ENCODE measurements around the gene SBF1.

SBF1 gene

DNA sequence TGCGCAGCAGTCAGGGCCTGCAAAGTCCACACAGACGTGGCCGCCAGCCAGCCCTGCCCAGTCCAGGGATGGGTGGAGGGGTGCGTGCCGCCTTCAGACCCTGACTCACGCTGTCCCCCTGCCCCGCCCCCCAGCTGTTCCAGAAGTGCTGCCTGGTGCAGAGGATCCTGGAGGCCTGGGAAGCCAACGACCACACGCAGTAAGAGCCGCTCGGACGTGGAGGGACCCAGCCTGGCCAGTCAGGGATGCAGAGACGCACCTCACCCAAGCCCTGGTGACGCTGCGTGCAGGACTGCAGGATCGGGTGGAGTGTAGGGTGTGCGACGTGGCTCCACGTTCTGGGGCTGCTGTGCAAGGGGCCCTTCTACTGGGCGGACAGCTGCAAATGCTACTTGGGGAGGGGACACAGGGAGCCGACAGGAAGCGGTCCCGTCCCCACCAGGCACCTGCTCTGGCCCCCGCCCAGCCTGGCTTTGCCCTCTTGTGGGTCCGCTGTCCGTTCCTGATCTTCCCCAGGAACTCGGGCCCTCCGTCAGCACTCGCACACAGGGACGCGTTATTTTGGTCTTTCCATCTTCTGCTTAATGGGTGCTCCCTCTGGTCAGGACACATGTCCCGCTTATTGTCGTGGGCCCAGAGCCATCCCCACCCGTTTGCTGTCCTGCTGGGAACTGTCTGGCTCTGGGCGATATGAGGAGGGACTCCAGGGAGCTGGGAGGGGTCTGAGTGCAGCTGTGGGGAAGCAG is 42.5 kb downstream of the SBF1 start:
- TF ChIP-seq, protein P1, sequence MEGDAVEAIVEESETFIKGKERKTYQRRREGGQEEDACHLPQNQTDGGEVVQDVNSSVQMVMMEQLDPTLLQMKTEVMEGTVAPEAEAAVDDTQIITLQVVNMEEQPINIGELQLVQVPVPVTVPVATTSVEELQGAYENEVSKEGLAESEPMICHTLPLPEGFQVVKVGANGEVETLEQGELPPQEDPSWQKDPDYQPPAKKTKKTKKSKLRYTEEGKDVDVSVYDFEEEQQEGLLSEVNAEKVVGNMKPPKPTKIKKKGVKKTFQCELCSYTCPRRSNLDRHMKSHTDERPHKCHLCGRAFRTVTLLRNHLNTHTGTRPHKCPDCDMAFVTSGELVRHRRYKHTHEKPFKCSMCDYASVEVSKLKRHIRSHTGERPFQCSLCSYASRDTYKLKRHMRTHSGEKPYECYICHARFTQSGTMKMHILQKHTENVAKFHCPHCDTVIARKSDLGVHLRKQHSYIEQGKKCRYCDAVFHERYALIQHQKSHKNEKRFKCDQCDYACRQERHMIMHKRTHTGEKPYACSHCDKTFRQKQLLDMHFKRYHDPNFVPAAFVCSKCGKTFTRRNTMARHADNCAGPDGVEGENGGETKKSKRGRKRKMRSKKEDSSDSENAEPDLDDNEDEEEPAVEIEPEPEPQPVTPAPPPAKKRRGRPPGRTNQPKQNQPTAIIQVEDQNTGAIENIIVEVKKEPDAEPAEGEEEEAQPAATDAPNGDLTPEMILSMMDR (conservative IDR thresholded peaks at IDR 0.05), result no peak
- no peak overlapping the region for H3K27ac ChIP-seq

DNA sequence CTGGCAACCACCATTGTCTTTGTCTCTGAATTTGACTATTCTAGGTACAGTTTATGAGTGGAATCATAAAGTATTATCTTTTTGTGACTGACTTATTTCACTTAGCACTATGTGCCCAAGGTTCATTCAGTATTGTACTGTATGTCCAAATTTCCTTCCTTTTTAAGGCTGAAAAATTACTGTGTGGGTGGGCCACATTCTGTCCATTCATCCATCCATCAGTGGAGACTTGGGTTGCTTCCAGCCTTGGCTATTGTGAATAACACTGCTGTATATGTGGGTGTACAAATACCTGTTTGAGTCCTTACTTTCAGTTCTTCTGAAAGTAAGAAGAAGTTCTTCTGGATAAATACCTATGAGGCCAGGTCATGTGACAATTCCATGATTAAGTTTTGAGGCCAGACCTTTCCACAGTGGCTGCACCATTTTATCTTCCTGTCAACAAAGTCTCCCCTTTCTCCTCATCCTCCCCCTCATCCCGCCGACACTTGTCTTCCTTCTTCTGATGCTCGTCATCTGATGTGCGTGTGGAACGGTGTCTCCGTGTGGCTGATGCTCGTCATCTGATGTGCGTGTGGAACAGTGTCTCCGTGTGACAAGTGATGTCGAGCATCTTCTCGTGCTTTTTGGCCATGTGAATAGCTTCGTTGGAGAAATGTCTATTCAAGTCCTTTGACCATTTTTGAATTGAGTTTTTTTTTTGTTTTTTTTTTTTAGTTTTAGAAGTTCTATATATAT is 49.5 kb downstream of the SBF1 start:
- H3K27ac ChIP-seq, result no peak overlapping the region
- TF ChIP-seq, protein P1 (conservative IDR thresholded peaks at IDR 0.05), result no peak

DNA sequence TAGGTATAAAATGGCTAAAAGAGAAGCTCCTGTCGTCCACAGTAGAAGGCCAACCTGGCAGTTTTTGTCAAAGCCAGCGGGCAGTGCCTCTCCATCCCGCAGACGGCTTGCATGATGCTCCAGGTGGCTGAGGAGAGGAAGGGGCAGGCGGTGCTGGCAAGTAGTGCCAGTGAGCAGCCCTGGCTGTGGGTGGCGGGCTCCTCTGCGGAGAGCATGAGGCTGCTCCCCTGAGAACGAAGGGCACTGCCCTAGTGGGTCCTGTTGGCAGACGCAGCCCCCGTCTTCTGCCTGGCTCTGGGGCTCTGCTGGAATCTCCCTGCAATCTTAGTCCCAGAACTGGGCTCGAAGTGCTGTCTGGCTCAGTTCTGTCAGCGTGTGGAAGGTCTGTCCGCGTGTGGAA is 50.9 kb downstream of the SBF1 start:
- TF ChIP-seq, protein P1 (conservative IDR thresholded peaks at IDR 0.05), result no peak
- H3K27ac ChIP-seq, result no peak overlapping the region

DNA sequence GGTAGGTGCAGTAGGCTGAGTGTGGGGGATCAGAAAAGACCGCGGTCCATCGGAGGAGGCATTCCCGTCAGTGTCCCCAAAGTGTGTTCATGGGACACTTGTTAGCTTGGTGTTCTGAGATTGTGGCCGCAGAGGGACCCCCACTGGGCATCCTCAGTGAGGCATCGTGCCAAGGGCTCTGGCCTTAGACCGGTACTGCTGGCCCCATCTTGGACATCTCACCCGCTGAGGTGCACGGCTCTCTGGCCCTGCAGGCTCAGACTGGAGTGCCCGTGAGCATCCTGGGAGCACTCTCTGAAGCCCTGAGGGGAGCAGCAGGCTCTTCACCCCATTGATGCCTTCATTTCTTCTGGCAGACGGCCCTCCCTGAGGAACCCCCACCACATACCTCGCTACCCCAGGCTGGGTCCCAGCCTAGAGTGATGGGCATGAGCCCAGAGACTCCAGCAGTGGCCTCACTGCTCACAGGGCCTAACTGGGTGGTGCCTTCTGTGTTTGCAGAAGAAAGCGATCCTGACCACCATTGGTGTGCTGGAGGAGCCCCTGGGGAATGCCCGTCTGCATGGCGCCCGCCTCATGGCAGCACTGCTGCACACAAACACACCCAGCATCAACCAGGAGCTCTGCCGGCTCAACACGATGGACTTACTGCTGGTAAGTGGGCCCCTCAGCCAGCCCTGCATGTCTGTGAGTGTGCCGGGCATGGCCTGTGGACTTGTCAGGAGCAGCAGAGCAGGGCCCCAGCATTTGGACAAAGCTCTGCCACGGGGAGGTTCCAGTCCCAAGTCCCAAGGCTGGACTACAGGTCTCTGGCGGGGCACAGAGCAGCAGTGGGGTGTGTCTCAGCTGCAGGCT is 51.6 kb downstream of the SBF1 start:
- TF ChIP-seq, protein P1 (conservative IDR thresholded peaks at IDR 0.05), result no peak
- no peak overlapping the region for H3K27ac ChIP-seq

DNA sequence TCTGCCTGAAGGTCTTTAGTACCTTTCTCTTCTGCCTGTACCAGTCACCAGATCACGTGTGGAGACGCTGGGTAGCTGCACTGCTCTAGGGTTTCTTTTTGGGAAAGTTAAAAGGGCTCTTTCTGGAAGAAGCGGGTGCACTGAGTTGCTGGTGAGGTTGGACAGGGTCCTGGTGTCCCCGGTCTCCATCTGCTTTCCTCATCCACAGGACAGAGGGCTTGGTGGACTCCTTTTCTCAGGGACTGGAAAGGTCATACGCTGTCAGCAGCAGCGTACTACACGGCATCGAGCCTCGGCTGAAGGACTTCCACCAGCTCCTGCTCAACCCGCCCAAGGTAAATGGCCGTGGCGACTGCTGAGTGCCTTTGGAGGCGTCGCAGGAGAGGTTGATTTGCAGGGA is 52.8 kb downstream of the SBF1 start:
- H3K27ac ChIP-seq, result no peak overlapping the region
- TF ChIP-seq, protein P1 (conservative IDR thresholded peaks at IDR 0.05), result no peak

DNA sequence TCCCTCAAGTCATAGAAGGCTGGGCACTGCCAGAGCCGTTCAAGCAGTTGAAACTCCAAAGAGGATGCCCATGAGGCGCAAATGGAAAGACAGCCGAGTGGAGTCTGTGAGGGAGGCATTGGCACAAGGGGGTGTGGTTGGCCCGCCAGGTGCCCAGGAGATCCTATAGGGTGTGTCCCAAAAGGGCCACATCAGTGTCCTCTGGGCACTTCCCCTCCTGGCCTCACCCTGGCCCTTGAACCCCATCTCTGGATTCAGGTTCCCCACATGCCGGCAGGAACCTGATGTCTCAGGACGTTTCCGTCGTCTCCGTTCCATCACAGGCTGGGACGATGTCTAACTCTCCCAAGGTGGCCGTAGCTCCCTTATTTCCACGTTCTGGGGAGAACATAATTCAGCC is 54.3 kb downstream of the SBF1 start:
- TF ChIP-seq, protein P1 (conservative IDR thresholded peaks at IDR 0.05), result no peak
- H3K27ac ChIP-seq, result no peak overlapping the region

DNA sequence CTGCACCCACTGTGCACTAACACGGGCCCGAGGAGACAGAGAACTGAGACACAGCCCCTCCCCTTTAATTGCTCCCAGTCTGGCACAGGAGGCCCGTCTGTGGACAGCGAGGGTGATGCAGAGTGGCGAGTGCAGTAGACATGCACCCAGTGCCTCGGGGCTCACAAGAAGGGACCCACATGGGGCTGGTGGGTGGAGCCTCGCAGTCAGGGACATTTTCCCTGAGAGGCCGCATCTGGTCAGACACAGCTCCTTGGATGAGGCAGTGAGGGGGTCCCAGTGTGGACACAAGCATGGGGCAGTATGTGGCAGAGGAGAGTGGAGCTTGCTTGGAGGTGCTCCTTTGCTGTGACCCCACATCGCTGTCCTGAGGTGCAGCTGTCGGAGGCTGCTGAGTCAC is 54.8 kb downstream of the SBF1 start:
- no peak overlapping the region for H3K27ac ChIP-seq
- TF ChIP-seq, protein P1 (conservative IDR thresholded peaks at IDR 0.05), result no peak

Data from VCaP (cell line).